GM12878 (cell line): ENCODE data around the gene TAF9B. TPM values are rescaled to one million over a fixed set of nuclear protein-coding genes. Genes with fewer than 3 reads are reported as not detected.
A peak's percentile ranks its signal among the peaks of the same experiment; 100 is the strongest.

Experiments
- ATF2 ChIP-seq: IDR thresholded peaks from 2 replicates; pipeline ENCODE4 v1.6.1; 2012; ENCODE audit warnings: low read length, inconsistent platforms
- CBX3 ChIP-seq: fragments of 200-600 bp; sonication (generic); IDR thresholded peaks from 2 replicates; pipeline ENCODE4 v1.6.1; 2016; ENCODE audit warnings: low read depth, borderline replicate concordance
- CHD2 ChIP-seq: IDR thresholded peaks from 2 replicates; pipeline ENCODE4 v1.6.1; 2011; ENCODE audit warnings: low read depth, low read length, improper control_type of control experiment, borderline replicate concordance
- CREB1 ChIP-seq: IDR thresholded peaks from 2 replicates; pipeline ENCODE4 v1.6.1; 2012; ENCODE audit warnings: low read depth, mild to moderate bottlenecking, inconsistent platforms
- CUX1 ChIP-seq: IDR thresholded peaks from 2 replicates; pipeline ENCODE4 v1.6.1; 2012; ENCODE audit warnings: improper control_type of control experiment, low read depth, low read length; ENCODE audit not compliant: insufficient replicate concordance
- FOS ChIP-seq: IDR thresholded peaks from 3 replicates; pipeline ENCODE4 v1.6.1; 2011; ENCODE audit warnings: borderline replicate concordance; ENCODE audit not compliant: insufficient read length; ENCODE audit errors: extremely low read depth
- IKZF1 ChIP-seq: fragments of 450-650 bp; conservative IDR thresholded peaks from 2 replicates; pipeline ENCODE4 v1.6.1; 2017; ENCODE audit warnings: antibody characterized with exemption, mild to moderate bottlenecking
- IRF4 ChIP-seq: IDR thresholded peaks from 2 replicates; pipeline ENCODE4 v1.6.1; 2011; ENCODE audit warnings: low read depth, low read length
- IRF5 ChIP-seq: fragments of 450-650 bp; IDR thresholded peaks from 2 replicates; pipeline ENCODE4 v1.6.1; 2017; ENCODE audit warnings: borderline replicate concordance
- KLF5 ChIP-seq: fragments of 450-650 bp; IDR thresholded peaks from 2 replicates; pipeline ENCODE4 v1.6.1; 2014; ENCODE audit warnings: mild to moderate bottlenecking; ENCODE audit not compliant: partially characterized antibody
- MTA2 ChIP-seq: fragments of 450-650 bp; IDR thresholded peaks from 2 replicates; pipeline ENCODE4 v1.6.1; 2016; ENCODE audit warnings: low read depth, mild to moderate bottlenecking, moderate library complexity
- MYC ChIP-seq: IDR thresholded peaks from 2 replicates; pipeline ENCODE4 v1.6.1; 2011; ENCODE audit warnings: mild to moderate bottlenecking, low read length, moderate library complexity, inconsistent platforms; ENCODE audit not compliant: insufficient read depth, insufficient replicate concordance, insufficient read length, severe bottlenecking
- NFYB ChIP-seq: IDR thresholded peaks from 2 replicates; pipeline ENCODE4 v1.6.1; 2011; ENCODE audit warnings: low read depth, mild to moderate bottlenecking, low read length, improper control_type of control experiment, moderate library complexity; ENCODE audit not compliant: insufficient read depth
- RAD21 ChIP-seq: IDR thresholded peaks from 2 replicates; pipeline ENCODE4 v1.6.1; 2011; ENCODE audit warnings: mild to moderate bottlenecking, low read depth, low read length, moderate library complexity; ENCODE audit not compliant: insufficient read depth
- RAD51 ChIP-seq: fragments of 450-650 bp; IDR thresholded peaks from 2 replicates; pipeline ENCODE4 v1.6.1; 2016; ENCODE audit warnings: moderate library complexity, mild to moderate bottlenecking, inconsistent platforms
- TARDBP ChIP-seq: IDR thresholded peaks from 2 replicates; pipeline ENCODE4 v1.6.1; 2016; ENCODE audit warnings: borderline replicate concordance
- USF1 ChIP-seq: IDR thresholded peaks from 2 replicates; pipeline ENCODE4 v1.6.1; 2011; ENCODE audit warnings: borderline replicate concordance, low read depth, mild to moderate bottlenecking, moderate library complexity, mixed read lengths, low read length; ENCODE audit not compliant: insufficient read depth; ENCODE audit errors: extremely low read length
- USF2 ChIP-seq: IDR thresholded peaks from 2 replicates; pipeline ENCODE4 v1.6.1; 2011; ENCODE audit warnings: low read depth, low read length, improper control_type of control experiment, borderline replicate concordance
- ZSCAN29 ChIP-seq: fragments of 450-650 bp; IDR thresholded peaks from 2 replicates; pipeline ENCODE4 v1.6.1; 2017; ENCODE audit warnings: mild to moderate bottlenecking, moderate library complexity
- polyA plus RNA-seq, 11 experiments: library from polyadenylated mRNA; depleted of rRNA in 4 of 11; unstranded in 6 of 11; stranded (reverse) in 5 of 11; fragments of >200 nt; fragmentation: Nextera tagmentation in 4 of 11; fragmentation: Illumina TruSeq in 1 of 11; extraction: Ambion mirVana in 4 of 11; extraction: Trizol in 1 of 11; gene quantifications; 1 replicate in 1 of 11; 2 replicates in 10 of 11; pipeline versions ENCODE4 v1.2.1 to v1.2.3, GENCODE V29; 2011 to 2016; ENCODE audit warnings: inconsistent platforms in 2 of 11, missing spikeins in 2 of 11, low read depth in 1 of 11
- total RNA-seq, 4 experiments: library from RNA; depleted of rRNA in 3 of 4; stranded (reverse); fragments of >200 nt in 3 of 4; fragmentation: Illumina TruSeq in 1 of 4; extraction: Trizol in 1 of 4; gene quantifications; 2 replicates each; pipeline versions ENCODE4 v1.2.1 to v1.2.3, GENCODE V29; 2013 to 2021

TAF9B gene
- total and polyA plus RNA-seq, 10 of the 15 experiments (the other 5 are each of a cell fraction or from before 2014, with no cell fraction given), result 14.9 to 42.5 (median 22.3) TPM

- TF ChIP-seq CUX1 (no peak), FOS (no peak), ZSCAN29 (no peak), USF2 (no peak), USF1 (no peak), ATF2 (no peak), MTA2 (no peak), CBX3 (no peak), IRF5 (no peak), NFYB (peak; percentile 82), MYC (no peak), TARDBP (no peak), IKZF1 (peak; percentile 82), IRF4 (0 out of 2 replicates have a peak, but pooled peaks have one; percentile 4), CREB1 (peak; percentile 88), KLF5 (no peak), RAD51 (no peak), RAD21 (no peak), CHD2 (peak; percentile 88)
Observed at GRCh38 chrX:78103623-78104446, 35.6 kb downstream of the TAF9B start, which contains the start of gene PGK1 (continued).
